Left cardiac atrium (tissue), 4 donors: ENCODE measurements around the gene RABGAP1L. TPM values are rescaled to one million over a fixed set of nuclear protein-coding genes. Genes with fewer than 3 reads are reported as not detected.

Experiments used
- ATAC-seq, 2 donors: fragments of 200-7000 bp; cut with Tn5 transposase; one replicate each; pipeline ENCODE4 v1.9.1; 2020; ENCODE audit warnings: mild to moderate bottlenecking in 2 of 2, moderate library complexity in 2 of 2
- DNase-seq: peaks from one replicate; pipeline ENCODE4 v3.0.0-alpha.2; 2020
- intact Hi-C, 2 donors: fragments of 100-400 bp; cut with DNase I; formaldehyde crosslinking; loops; one replicate each; pipeline versions ENCODE4 v1.14.1 to v1.15.1; 2022 to 2023
- total RNA-seq, 2 donors: library from RNA; stranded (reverse); fragmentation: NEBNext Ultra II Directional; extraction: Animal tissue kit (Norgen Biotek cat#: 25700); gene quantifications; one replicate each; pipeline ENCODE4 v1.2.1, GENCODE V29; 2021
- donor health status: DM: no; HTN: yes; CAD: no.
- donor health status: DM: no; HTN: yes; CAD: no; lungs with severe emphysema.
- donor health status: DM: yes; HTN: yes; CAD: no.
- donor health status: Dilated cardiomyopathy.

Gene RABGAP1L
- total RNA-seq, 2 donors from 2014 or later: 134 to 145 TPM

DNA sequence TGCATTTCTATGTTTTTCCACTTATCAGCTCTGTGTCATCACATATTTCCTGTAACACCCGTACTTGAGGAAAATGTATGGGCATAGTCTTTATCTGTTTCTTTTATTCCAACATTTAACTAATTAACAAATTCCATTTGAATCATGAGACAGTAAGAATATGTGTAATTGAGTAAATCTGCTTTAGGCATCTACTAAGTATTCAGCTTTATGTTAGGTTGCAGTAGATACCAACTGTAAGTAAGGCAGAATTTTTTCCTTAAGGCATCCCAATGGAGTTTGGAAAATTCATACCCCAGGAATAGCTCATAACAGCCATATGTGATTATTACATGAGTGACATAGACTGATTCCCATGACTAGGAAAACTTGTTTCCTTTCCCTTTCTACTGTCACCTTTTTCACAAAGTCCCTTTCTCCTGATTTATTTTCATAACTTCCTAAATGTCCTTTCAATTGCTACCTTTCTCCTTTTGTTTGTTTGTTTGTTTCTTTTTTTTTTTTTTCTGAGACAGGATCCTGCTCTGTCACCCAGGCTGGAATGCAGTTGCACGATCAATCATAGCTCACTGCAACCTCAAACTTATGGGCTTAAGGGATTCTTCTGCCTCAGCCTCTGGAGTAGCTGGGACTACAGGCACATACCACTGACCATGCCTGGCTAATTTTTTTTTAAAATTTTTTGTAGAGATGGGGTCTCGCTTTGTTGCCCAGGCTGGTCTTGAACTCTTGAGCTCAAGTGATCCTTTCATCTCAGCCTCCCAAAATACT lies 780.6 kb downstream of the RABGAP1L start:
- intact Hi-C loops: no loop called here
- no peak for DNase-seq
- ATAC-seq: no peak

DNA sequence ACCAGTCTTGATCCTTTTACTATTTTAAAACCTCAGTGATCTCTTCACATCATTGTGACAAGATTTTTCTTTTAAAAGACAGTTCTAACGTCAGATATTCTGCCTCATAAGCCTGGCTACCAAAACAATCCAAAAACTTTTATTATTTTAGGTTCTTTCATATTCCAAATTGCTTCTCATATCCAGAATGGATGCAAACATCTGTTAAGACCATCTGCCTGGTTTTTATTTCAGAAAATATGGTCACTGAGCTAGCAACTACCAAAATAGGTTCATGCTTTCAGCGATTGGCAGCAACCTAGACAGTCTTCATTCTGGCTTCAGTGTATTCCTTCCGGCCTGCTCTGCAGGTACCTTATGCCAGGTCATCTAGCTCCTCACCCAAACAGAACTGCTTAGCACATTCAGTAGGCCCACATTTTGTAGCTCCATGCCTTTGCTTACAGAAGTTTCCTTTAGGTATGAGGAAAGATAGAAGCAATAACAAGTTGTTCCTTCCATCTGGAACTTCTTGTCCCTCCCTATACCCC lies 781.4 kb downstream of the RABGAP1L start:
- DNase-seq (no peak), ATAC-seq (no peak)
- intact Hi-C loops: no loop called here

DNA sequence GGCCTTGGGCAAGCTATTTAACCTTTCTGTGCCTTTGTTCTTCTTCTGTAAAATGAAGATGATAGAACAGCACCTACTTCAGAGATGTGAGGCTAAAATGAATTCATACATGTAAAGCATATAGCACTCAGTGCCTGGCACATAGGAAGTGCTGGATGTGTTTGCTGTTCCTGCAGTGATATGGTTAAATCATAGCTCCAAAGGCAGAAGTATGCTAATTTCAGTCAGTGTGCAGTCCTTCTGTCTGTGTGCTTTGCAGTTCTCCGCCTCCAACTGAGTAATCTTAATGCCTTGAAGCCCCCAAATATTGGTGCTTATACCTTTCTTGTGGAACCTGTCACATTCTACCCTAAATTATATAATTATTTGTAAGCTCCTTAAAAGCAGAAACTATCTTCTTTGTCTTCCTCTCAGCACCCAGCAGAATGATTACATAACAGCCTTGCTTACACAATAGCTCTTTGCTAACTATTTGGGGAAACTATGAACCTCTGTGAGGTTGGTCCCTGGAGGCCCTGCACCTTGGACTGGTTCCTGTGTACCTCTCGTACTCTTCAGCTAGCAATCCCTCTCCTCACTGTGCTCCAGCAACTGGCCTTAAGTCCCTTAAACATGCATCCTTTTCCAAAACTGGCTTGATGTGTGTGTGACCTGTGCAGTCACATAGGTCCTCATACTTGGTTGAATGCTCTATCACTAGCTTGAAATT lies 783.4 kb downstream of the RABGAP1L start:
- peak; percentile 65 to 73 for ATAC-seq
- peak; percentile 26 for DNase-seq

DNA sequence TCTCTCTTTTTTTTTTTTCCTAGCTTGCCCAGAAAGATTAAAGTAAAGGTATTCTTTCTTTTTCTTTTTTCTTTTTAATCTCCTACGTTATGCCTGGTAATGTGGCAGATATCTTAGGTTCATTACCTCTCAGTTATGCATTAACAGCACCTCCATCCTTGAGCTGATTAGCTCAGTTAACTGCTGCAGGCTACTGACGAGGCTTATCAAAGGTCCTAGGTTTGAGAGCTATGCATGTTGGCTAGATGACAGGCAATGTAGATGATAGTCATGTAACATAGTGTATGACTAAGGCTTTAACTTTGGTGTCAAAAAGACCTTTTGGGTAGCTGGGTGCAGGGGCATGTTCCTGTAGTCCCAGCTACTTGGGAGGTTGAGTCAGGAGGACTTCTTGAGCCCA lies 786.7 kb downstream of the RABGAP1L start:
- DNase-seq: no peak
- intact Hi-C loops: no loop called here
- ATAC-seq: no peak

More for the DNA sequence above, 783.4 kb downstream of the RABGAP1L start:
- intact Hi-C loops: no loop called here

DNA sequence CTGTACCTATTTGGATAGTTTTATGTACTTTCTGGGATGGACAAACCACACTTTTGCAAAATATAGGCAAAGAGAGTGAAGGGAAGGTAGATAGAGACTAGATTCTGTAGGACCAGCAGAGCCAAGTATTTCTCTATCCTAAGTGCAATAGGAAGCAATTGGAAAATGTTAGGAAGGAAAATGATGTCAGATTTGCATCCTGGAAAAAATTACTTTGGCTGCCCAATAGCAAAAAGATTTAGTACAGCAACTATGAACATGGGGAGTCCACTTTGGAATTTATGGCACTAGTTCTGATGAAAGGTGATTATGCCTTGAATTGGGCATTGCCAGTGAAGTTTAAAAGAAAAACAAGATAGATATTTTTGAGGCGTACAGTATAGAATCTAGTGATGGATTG lies 789.7 kb downstream of the RABGAP1L start:
- ATAC-seq (no peak), DNase-seq (no peak)
- intact Hi-C loops: no loop called here

DNA sequence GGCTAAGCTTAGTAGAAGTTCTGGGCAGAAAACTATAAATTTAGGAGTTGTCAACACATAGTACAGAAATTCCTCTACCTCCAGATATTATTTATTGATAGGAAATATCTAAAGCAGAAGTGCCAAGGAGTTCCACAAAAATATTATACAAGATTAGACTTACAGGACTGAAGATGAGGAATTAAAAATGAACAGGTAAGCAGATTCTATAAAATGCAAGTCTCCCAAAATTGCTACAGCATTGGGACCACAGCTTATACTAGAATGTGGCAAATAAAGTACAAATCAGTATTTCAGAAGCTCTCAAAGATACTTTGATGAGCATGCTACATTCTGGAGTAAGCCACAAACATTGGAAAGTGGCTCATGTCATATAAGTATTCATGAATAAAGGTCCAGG lies 790.3 kb downstream of the RABGAP1L start:
- DNase-seq (no peak), ATAC-seq (no peak)
- intact Hi-C loops: no loop called here

DNA sequence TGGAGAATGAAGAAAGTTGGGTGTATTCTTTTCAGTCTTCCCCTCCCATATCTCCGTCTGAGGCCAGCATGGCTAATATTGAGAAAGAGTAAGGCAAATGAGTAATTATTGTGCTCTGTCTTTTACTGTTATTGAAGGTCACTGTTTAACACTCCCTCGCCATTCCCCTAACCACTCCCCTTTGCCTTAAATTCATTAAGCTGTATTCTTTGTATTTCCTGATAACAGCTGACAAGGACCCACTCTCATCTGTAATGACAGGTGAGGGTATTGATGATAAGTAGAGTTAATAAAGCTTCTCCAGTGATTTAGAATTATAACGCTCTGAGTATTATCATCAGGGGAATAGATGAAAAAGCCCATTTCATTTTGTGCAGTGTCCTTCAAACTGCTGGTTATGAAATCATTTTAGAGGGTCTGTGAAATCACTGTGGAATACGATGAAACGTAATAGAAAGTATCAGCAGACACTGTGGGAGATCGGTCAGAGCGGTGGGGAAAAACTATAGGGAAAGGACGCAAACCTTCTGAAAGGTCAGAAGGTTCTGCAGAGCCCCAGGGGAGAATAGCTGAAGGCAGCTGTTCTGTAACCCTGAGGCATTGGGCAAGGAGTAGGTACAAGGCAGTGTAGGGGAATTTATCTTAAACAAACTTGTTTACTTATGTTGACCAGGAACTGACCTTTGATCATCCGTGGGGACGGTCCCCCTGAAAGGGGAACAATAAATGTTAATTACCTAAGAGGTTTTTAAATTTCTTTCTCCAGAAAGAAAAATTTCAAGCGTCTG lies 794.2 kb downstream of the RABGAP1L start:
- ATAC-seq: peak in 1 of 2 donors; percentile 44
- DNase-seq: no peak
- intact Hi-C loops: no loop called here

DNA sequence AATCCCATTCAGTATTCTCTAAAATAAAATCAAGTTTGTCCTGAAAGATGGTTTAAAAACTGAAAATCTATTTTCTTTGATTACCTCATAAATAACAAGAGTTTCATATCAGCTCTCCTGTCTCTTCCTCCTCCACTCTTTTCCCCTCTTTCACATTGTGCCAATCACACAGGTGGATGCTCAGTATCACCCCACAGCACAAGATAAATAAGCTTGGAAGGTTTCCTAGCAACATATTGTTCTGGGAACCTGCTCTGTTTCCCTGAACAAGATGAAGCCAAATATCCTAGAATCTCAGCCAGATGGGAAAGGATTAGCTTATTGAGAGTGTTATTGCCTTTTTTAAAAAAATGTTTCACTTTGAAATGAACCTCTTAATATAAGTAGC lies 794.7 kb downstream of the RABGAP1L start:
- no peak for DNase-seq

DNA sequence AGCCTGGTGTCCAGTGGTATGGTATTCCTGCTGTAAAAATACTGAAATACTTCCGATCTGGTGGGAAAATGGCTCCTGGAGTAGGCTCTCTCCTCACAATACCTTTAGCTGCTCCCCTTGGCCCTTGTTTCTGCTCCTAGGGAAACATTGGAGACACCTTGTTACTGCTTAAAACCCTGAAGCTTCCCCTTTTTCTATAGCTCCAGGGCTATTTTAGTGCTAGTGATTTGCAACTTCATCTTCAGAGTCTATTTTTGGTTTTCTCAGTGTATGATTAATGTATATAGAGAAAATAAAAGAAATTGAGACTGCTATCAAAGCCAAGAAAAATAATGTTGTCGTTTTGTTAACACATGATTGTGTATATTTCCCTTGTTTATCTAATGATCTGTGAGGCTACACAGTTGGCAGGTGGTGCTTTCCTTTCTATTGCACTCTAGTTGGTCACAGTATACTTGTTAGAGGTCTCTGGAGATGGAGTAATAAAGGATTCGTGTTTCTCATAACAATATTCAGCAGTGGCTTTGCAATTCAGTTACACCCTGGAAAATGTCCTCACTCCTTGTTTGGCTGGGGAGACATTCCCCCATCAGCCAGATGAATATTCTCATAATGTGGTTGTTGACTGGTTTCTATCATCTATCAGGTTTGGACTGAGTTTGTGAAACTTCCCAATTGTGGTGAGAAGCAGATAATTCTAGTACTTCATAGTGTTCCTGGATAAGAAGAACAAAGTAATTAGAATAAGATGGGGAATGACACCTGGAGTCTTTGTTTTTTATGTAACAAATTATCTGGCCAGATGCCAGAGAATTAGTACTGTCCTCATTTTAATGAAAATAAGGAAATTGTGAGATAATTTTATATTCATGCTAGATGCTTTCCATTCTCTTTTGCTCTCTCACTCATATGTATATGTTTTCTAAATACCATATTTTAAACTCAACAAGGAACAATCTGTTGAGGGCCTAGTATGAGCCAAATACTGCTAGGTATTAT lies 795.6 kb downstream of the RABGAP1L start:
- DNase-seq: no peak
- intact Hi-C loops: no loop called here
- ATAC-seq: no peak

More for the DNA sequence above, 794.7 kb downstream of the RABGAP1L start:
- no peak for ATAC-seq
- intact Hi-C loops: no loop called here

DNA sequence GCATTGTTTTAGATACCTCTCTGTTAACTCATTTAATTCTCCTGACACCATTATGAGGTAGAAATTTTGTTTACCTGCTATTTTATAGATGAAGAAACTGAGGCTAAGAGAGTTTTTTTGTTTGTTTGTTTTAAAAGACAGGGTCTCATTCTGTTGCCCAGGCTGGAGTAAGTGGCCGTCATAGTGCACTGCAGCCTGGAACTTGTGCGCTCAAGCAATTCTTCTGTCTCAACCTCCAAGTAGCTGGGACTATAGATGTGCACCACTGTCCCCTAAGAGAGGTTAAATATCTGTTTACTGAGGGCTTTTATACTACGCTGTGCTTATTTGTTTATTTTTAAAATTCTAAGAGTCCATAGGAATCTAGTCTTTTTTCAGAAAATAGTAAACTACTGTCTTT lies 796.8 kb downstream of the RABGAP1L start:
- DNase-seq: no peak
- ATAC-seq: no peak
- intact Hi-C loops: no loop called here

DNA sequence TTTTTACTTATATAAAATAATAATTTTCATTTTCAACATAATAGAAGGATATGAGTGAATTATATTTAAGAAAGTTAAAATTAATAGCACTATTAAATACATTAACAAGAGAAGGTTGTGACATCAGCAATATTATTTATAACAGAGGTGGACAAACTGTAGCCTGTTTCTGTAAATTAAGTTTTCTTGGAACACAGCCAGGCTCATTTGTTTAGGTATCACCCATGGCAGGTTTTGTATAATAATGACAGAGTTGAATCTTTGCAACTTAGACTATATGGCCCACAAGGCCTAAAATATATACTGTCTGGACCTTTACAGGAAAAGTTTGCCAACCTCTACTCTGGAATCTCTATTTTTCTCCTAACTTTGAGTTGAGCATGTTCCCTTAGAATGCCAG lies 797.7 kb downstream of the RABGAP1L start:
- intact Hi-C loops: no loop called here
- ATAC-seq (no peak), DNase-seq (no peak)

DNA sequence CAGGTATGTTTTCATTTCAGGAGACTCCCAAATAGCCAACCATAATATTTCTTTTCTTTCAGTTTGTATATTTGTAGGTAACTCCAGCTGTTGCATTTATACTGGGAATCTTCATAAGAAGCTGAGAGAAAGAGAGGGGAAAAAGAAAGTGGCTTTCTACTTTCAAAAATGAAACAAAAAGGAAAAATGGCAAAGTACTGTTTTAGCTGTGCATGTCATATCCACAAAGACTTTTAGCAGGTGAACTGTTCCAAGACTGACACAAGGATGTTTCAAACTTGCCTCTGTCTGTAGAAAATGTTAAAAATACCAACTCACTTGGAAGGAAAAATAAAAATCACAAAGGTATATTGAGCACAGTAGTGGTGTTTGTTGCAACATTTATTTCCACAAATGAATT lies 798.5 kb downstream of the RABGAP1L start:
- intact Hi-C loops: no loop called here

DNA sequence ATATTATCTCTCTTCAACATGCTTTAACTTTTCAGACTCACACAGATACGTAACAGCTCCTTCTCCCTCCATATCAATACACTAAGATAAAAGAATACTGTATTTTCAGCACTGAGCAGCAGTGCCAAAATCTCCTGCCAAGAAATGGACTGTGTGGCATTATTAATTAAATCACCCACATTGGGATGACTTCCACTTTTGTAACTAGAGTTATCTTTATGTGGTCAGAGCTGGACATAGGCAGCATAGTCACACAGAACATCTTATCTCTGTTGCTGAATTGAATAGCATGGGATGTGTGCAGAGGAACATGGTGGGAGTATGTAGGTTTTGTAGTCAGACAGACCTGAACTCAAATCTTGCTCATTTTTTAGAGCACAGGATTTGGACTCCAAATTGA lies 799.1 kb downstream of the RABGAP1L start:
- DNase-seq (no peak), ATAC-seq (peak; percentile 27 to 65)
- intact Hi-C loops: no loop called here

More for the DNA sequence above, 798.5 kb downstream of the RABGAP1L start:
- no peak for DNase-seq
- no peak for ATAC-seq

DNA sequence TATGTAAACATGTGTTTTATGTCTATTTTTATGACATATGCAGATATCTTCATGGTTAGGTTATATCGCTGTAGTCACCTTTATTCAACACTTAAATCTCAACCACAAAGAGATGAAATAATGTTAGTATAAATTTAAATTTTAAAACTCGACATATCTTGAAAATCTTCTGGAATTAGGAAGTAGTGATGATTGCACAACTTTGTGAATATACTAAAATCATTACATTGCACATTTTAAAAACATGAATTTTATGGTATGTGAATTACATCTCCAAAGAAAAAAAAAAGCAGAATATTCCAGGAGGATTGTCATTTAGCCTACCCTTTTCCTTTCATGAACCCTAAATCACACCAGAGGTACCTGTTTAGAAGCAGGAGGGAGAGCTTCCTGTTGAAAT lies 801.0 kb downstream of the RABGAP1L start:
- no peak for ATAC-seq
- no peak for DNase-seq
- intact Hi-C loops: loop anchor here in 1 of 2 donors (10.0 kb wide), 1 partner anchor 66 kb away; no protein-coding TSS in a partner anchor

DNA sequence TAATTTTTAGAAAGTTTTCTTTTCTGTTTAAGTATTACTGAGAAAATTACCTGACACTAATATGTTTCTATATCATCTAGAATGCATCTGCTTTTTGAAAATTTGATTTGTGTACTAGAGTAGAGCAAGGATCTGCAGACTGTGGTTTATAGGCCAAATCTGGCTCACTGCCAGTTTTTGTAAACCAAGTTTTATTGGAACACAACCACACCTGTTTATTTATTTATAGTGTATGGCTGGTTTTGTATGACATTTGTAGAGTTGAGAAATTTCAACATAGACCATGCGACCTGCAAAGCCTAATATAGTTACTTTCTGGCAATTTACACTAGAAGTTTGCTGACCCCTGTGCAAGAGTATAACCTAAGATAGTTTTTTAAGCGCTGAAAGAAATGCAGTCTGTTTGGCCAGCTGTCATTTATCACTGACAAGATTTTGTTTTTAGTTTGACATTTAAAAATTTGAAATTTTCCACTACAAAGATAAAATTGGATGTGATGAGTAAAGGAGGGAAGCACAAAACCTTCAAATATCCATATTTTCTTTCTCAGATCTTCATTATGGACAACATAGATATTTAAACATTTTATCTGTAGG lies 804.3 kb downstream of the RABGAP1L start:
- intact Hi-C loops: loop anchor here in 1 of 2 donors (10.0 kb wide), 1 partner anchor 69 kb away; no protein-coding TSS in a partner anchor
- no peak for DNase-seq
- peak in 1 of 2 donors; percentile 20 for ATAC-seq

DNA sequence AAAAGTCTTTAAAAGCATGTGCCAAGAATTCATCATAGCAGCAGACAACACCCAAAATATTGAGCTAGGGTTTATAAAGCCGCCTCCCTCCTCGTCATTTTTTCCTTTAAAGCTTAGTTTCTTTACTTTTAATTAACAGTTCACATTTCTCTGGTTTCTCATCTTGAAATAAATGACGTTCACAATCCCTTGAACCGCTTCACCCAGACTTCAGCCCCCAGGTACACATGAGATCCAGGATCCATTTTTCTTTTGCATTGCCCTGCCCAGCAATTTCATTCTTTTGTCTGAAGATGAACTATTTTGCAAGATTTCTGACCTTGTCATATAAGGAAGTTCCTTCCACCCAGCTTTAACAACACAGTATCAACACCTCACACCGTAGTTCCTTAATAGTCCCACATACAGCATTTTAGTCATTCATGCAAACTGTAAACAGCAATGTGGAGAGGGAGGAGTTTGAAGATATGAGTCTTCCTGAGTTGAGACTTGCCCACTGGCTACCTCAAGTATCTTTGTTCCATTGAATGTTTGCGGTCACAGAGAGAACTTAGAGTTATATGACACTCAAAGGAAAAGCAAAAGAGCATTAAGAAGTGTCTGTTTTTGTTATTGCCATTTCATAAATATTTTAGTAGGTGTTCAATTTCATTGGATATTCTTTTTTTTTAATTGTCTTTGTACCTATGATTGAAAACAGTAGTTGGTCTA lies 805.1 kb downstream of the RABGAP1L start:
- intact Hi-C loops: loop anchor here in 1 of 2 donors (10.0 kb wide), 1 partner anchor 70 kb away; no protein-coding TSS in a partner anchor
- DNase-seq (no peak), ATAC-seq (peak; percentile 45 to 78)

DNA sequence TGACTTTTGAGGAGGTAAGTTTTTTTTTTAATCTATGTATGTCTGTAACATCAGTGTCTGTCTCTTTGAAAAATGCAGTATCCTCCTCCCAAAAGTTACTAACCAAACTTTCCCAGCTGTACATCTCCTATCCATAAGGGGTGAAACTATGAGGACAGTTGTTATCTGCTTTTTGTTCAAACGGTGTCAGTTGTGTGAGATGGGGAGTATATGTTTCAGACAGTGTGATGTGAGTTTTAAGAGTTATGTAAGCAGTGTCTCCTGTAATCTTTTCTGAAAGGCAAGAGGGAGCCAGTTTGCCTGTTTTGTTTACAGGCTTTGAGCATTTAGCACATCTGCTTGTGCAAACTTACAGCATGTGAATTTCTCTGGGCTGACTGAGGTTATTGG lies 805.6 kb downstream of the RABGAP1L start:
- intact Hi-C loops: loop anchor here in 1 of 2 donors (10.0 kb wide), 1 partner anchor 70 kb away; no protein-coding TSS in a partner anchor
- DNase-seq (no peak), ATAC-seq (peak; percentile 50 to 55)
